Vagina (tissue), 2 donors: ENCODE results near the gene FMNL2. TPM values are rescaled to one million over a fixed set of nuclear protein-coding genes. Genes with fewer than 3 reads are reported as not detected.

ENCODE experiments used
- DNase-seq, 2 donors: peaks; one replicate each; pipeline ENCODE4 v3.0.0-alpha.2; 2017; ENCODE audit errors: extremely low spot score in 2 of 2
- H3K27ac ChIP-seq: fragments of 200-600 bp; sonication (generic); one replicate; pipeline ENCODE4 v1.5.1; 2019
- H3K27me3 ChIP-seq: fragments of 200-600 bp; sonication (generic); one replicate; pipeline ENCODE4 v1.5.1; 2019
- H3K36me3 ChIP-seq, 2 donors: fragments of 200-600 bp; sonication (generic); one replicate each; pipeline ENCODE4 v1.5.1; 2017 to 2019
- H3K4me1 ChIP-seq: fragments of 200-600 bp; sonication (generic); one replicate; pipeline ENCODE4 v1.5.1; 2019
- H3K4me3 ChIP-seq, 2 donors: fragments of 200-600 bp; sonication (generic); 1 replicate in 1 of 2; 2 replicates in 1 of 2; pipeline ENCODE4 v1.5.1; 2016 to 2019
- H3K9me3 ChIP-seq: fragments of 200-600 bp; sonication (generic); one replicate; pipeline ENCODE4 v1.5.1; 2019
- POLR2A ChIP-seq, 2 donors: fragments of 450-650 bp; IDR thresholded peaks; one replicate each; pipeline ENCODE4 v1.6.1; 2017; ENCODE audit warnings: antibody characterized with exemption in 2 of 2, mild to moderate bottlenecking in 2 of 2, moderate library complexity in 2 of 2
- POLR2AphosphoS5 ChIP-seq, 2 donors: sonication (generic); formaldehyde crosslinking; IDR thresholded peaks; one replicate each; pipeline ENCODE4 v1.9.0; 2017; ENCODE audit warnings: antibody characterized with exemption in 2 of 2, mild to moderate bottlenecking in 2 of 2, low read depth in 1 of 2; ENCODE audit not compliant: insufficient read depth in 1 of 2
- intact Hi-C: fragments of 100-400 bp; cut with DNase I; formaldehyde crosslinking; loops from one replicate; pipeline ENCODE4 v1.15.1; 2023
- total RNA-seq: library from RNA; depleted of rRNA; stranded (reverse); fragments of >200 nt; gene quantifications from one replicate; pipeline ENCODE4 v1.2.3, GENCODE V29; 2016
- TF ChIP-seq, protein P1 (sequence below), 3 experiments: fragments of 450-650 bp in 2 of 3; fragments of 200-600 bp in 1 of 3; sonication (generic) in 1 of 3; IDR thresholded peaks; one replicate each; pipeline ENCODE4 v1.5.1; 2017 to 2019; ENCODE audit warnings: antibody characterized with exemption in 3 of 3, mild to moderate bottlenecking in 2 of 3, moderate library complexity in 2 of 3

FMNL2 gene
- total RNA-seq, 1 donor from 2014 or later: 35.4 TPM

DNA sequence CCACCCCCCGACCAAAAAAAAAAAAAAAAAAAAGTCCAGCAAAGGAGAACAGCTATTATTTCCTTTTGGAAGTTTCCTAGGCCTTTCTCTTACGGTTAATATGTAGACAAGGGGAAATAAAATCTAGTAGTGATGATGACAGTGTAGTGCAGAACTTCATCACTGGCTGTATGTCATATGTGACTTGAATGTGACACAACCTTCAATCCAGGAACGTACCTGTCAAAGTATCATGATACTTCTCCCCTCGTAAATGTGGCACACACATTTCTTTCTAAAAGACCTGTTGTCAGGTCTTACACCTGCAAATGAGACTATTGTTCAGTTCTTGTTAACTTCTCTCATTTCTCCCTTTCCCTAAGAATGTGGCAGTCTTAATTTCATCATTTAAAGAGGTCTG lies 208.7 kb downstream of the FMNL2 start:
- TF ChIP-seq POLR2AphosphoS5 (IDR thresholded peaks at IDR 0.05; ENCODE audit: insufficient read depth in 1 of 2, low read depth in 1 of 2) (no peak), POLR2A (IDR thresholded peaks at IDR 0.05) (no peak)
- TF ChIP-seq, protein P1, sequence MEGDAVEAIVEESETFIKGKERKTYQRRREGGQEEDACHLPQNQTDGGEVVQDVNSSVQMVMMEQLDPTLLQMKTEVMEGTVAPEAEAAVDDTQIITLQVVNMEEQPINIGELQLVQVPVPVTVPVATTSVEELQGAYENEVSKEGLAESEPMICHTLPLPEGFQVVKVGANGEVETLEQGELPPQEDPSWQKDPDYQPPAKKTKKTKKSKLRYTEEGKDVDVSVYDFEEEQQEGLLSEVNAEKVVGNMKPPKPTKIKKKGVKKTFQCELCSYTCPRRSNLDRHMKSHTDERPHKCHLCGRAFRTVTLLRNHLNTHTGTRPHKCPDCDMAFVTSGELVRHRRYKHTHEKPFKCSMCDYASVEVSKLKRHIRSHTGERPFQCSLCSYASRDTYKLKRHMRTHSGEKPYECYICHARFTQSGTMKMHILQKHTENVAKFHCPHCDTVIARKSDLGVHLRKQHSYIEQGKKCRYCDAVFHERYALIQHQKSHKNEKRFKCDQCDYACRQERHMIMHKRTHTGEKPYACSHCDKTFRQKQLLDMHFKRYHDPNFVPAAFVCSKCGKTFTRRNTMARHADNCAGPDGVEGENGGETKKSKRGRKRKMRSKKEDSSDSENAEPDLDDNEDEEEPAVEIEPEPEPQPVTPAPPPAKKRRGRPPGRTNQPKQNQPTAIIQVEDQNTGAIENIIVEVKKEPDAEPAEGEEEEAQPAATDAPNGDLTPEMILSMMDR (IDR thresholded peaks at IDR 0.05): no peak
- H3K27me3 ChIP-seq: no peaks in the 10 kb centered on the region
- H3K4me1 ChIP-seq: peaks cover 11% of the 10 kb centered on the region
- intact Hi-C loops: no loop called here
- no peaks in the 10 kb centered on the region for H3K9me3 ChIP-seq
- no peak overlapping the region for H3K27ac ChIP-seq
- no peak for DNase-seq
- no peak overlapping the region for H3K4me3 ChIP-seq
- no peaks in the 10 kb centered on the region for H3K36me3 ChIP-seq

DNA sequence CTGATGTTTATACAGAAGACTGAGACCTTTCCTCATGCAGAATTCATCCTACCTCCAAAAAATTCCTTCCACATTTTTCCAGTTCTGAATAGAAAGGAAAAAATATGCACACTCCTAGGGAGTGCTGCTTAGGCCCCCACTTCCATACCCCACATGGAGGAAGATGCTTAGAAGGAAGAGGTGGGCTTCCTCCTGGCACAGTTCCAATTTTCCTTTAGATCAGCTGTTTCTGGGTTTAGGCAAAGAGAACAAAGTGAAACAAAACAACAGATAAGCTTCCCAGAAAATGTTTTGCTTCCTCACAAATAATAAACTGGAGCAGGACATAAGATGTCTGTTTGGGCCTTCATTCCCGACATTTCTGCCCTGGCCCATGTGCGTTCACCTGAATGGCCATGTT lies 209.7 kb downstream of the FMNL2 start:
- H3K4me1 ChIP-seq: peaks cover 11% of the 10 kb centered on the region
- no peak for TF ChIP-seq POLR2A (IDR thresholded peaks at IDR 0.05)
- TF ChIP-seq, protein P1 (IDR thresholded peaks at IDR 0.05): no peak
- TF ChIP-seq POLR2AphosphoS5 (IDR thresholded peaks at IDR 0.05; ENCODE audit: insufficient read depth in 1 of 2, low read depth in 1 of 2): no peak
- no peak for DNase-seq

DNA sequence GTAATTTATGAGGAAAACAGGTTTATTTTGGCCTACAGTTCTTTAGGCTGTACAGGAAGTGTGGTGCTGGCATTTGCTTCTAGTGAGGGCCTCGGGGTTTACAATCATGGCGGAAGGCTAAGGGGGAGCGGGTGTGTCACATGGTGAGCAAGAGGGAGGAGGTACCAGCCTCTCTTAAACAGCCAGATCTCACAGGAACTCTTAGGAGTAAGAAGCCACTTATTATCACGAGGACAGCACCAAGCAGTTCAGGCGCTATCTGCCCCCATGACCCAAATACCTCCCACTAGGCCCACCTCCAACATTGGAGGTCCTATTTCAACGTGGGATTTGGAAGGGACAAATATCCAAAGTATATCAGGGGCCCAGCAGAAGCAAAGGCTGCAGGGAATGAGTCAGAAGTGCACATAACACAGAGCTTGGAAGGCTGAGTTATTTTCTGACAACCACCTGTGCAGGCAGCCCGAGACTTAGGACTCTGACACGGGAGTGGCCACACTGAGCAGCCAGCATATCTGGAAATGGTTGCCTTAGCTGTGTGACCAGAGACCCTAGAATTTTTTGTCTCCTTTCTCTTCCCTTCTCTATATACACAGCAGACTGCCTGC lies 211.4 kb downstream of the FMNL2 start:
- no peaks in the 10 kb centered on the region for H3K9me3 ChIP-seq
- DNase-seq: no peak
- no peak for TF ChIP-seq POLR2A (IDR thresholded peaks at IDR 0.05)
- no peak for TF ChIP-seq POLR2AphosphoS5 (IDR thresholded peaks at IDR 0.05; ENCODE audit: insufficient read depth in 1 of 2, low read depth in 1 of 2)
- TF ChIP-seq, protein P1 (IDR thresholded peaks at IDR 0.05): no peak
- no peak overlapping the region for H3K27ac ChIP-seq
- no peaks in the 10 kb centered on the region for H3K36me3 ChIP-seq
- no peaks in the 10 kb centered on the region for H3K27me3 ChIP-seq
- intact Hi-C loops: no loop called here
- peaks cover 11% of the 10 kb centered on the region for H3K4me1 ChIP-seq
- H3K4me3 ChIP-seq: no peak overlapping the region

More for the DNA sequence above, 209.7 kb downstream of the FMNL2 start:
- intact Hi-C loops: no loop called here
- Histone ChIP-seq H3K9me3 (no peaks in the 10 kb centered on the region), H3K36me3 (no peaks in the 10 kb centered on the region), H3K27me3 (no peaks in the 10 kb centered on the region), H3K4me3 (no peak overlapping the region), H3K27ac (no peak overlapping the region)

DNA sequence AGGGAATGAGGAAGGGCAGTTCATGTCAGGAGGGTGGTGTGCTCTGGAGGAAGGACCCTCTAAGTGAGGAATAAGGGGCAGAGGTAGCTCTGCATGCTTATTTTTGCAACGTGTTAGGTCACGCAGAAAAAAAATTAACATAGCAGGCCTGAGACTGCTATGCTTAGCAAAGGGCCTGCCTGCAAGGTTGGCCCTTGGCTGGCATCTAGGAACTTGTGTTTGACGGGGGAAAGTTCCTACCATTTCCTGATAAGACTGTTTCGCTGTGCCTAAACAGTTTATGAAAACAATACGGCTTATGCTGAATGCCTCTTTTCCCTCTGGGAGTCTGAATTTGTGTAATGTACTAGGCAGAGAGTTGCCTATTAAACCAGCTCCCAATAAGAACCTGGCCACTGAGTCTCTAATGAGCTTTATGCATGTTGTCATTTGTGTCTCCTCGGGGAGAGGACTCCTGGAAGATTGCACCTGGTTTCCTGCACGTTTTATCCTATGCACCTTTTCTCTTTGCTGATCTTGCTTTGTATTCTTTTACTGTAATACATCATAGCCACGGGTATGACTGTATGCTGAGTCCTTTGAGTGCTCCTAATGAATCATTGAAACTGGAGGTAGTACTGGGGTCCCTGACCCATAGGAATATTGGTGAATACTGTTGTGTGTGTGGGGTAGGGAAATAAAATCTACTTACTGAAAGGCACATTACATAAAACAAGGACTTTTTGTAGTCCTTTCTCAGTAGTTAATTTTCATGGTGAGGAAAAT lies 213.3 kb downstream of the FMNL2 start:
- Histone ChIP-seq H3K27ac (no peak overlapping the region), H3K9me3 (no peaks in the 10 kb centered on the region), H3K4me3 (no peak overlapping the region), H3K36me3 (no peaks in the 10 kb centered on the region), H3K27me3 (no peaks in the 10 kb centered on the region), H3K4me1 (peaks cover under 1% of the 10 kb centered on the region)
- intact Hi-C loops: no loop called here
- TF ChIP-seq, protein P1 (IDR thresholded peaks at IDR 0.05): no peak
- TF ChIP-seq POLR2A (IDR thresholded peaks at IDR 0.05): no peak
- no peak for TF ChIP-seq POLR2AphosphoS5 (IDR thresholded peaks at IDR 0.05; ENCODE audit: insufficient read depth in 1 of 2, low read depth in 1 of 2)
- DNase-seq: no peak

DNA sequence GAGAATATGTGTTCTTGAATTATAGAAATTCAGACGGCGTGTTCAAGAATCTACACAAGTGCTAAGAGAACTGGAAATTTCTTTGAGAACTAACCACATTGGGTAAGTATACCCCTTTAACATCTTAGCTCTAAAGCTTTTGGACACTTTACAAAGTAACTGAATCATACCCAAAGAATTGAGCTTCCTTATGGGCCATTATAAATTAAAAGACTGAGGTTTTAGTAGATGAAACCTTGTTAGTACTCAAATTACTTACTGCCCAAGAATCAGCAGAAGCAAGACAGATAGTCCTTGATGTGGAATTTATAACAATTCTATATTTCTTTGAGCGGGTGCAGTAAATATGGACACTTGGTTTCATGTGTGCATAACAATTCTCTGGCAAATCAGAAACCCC lies 214.0 kb downstream of the FMNL2 start:
- Histone ChIP-seq H3K4me1 (no peaks in the 10 kb centered on the region), H3K9me3 (no peaks in the 10 kb centered on the region), H3K4me3 (no peak overlapping the region), H3K27ac (no peak overlapping the region), H3K27me3 (no peaks in the 10 kb centered on the region), H3K36me3 (no peaks in the 10 kb centered on the region)
- no peak for TF ChIP-seq POLR2AphosphoS5 (IDR thresholded peaks at IDR 0.05; ENCODE audit: insufficient read depth in 1 of 2, low read depth in 1 of 2)
- TF ChIP-seq, protein P1 (IDR thresholded peaks at IDR 0.05): no peak
- TF ChIP-seq POLR2A (IDR thresholded peaks at IDR 0.05): no peak
- intact Hi-C loops: no loop called here
- no peak for DNase-seq
